IPS-20b (cell line): ENCODE data around the gene LRCH1.

Source experiments
- H3K27ac ChIP-seq: one replicate; pipeline ENCODE4 v1.5.1; 2013; ENCODE audit warnings: low read length
- H3K27me3 ChIP-seq: 2 replicates; pipeline ENCODE4 v1.6.1; 2013; ENCODE audit warnings: mild to moderate bottlenecking, low read length, inconsistent platforms; ENCODE audit not compliant: insufficient read depth
- H3K36me3 ChIP-seq: 2 replicates; pipeline ENCODE4 v1.6.1; 2013; ENCODE audit warnings: low read depth, mild to moderate bottlenecking, inconsistent platforms, low read length, moderate library complexity; ENCODE audit not compliant: insufficient read depth
- H3K4me1 ChIP-seq: 2 replicates; pipeline ENCODE4 v1.6.1; 2013; ENCODE audit warnings: mild to moderate bottlenecking, control low read depth, inconsistent platforms, low read length, moderate library complexity; ENCODE audit not compliant: insufficient read depth
- H3K4me3 ChIP-seq: 2 replicates; pipeline ENCODE4 v1.5.1; 2013; ENCODE audit warnings: mild to moderate bottlenecking, low read length, inconsistent platforms
- H3K9ac ChIP-seq: 2 replicates; pipeline ENCODE4 v1.6.1; 2013; ENCODE audit warnings: low read depth, mild to moderate bottlenecking, inconsistent platforms, low read length, moderate library complexity
- H3K9me3 ChIP-seq: 2 replicates; pipeline ENCODE4 v1.6.1; 2013; ENCODE audit warnings: mild to moderate bottlenecking, low read depth, low read length, inconsistent platforms; ENCODE audit not compliant: insufficient read depth

Gene LRCH1

DNA sequence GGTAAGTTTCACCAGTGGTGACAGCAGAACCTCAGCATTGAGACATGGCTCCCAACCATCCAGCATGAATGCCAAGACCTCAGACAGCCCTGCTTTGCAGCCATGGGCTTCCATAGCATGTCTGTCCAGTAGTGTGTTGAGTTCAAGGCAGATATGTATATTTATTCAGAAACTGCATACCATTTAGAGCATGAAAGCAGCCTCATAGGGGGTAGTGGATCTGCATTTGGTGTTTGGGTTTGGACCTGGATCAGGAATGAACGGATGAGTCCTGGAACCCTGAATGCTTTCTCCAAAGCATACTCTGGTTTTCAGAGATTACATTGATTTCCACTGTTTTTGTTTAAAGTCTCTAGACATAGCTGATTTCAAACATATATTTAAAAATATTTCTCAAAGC lies 129.7 kb downstream of the LRCH1 start:
- Histone ChIP-seq H3K36me3 (no peaks in the 10 kb centered on the region), H3K27ac (no peak overlapping the region), H3K4me1 (peaks cover 21% of the 10 kb centered on the region), H3K9me3 (no peaks in the 10 kb centered on the region), H3K4me3 (no peak overlapping the region), H3K27me3 (no peaks in the 10 kb centered on the region), H3K9ac (no peak overlapping the region)

DNA sequence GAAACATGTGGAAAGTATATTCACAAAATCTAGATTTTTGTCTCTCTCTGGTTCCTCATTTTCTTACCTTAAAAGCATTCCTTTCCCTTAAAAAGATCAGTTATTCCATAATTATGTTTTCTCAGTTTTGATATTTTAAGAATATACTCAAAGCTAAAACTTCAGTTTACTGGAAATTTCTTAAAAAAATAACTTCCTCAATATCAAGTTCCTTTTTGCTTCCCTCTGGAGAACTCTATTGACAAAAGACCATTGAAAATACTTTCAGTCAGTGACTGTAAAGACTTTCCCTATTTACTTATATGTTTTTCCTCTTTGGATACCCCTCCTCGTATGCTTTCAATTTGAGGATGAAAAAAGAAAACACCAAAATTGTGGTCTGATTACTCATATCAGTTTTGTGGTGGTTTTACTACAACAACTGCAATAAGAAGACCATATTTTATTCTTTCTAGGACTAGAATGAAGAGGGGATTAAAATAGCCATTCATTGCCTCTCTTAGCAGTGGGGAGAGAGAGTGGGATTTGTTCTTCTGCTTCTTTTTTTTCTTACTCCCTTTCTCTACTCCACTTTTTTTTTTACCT lies 130.8 kb downstream of the LRCH1 start:
- no peak overlapping the region for H3K27ac ChIP-seq
- no peaks in the 10 kb centered on the region for H3K36me3 ChIP-seq
- H3K9me3 ChIP-seq, result no peaks in the 10 kb centered on the region
- H3K4me3 ChIP-seq, result no peak overlapping the region
- no peaks in the 10 kb centered on the region for H3K27me3 ChIP-seq
- peaks cover 28% of the 10 kb centered on the region for H3K4me1 ChIP-seq
- no peak overlapping the region for H3K9ac ChIP-seq

DNA sequence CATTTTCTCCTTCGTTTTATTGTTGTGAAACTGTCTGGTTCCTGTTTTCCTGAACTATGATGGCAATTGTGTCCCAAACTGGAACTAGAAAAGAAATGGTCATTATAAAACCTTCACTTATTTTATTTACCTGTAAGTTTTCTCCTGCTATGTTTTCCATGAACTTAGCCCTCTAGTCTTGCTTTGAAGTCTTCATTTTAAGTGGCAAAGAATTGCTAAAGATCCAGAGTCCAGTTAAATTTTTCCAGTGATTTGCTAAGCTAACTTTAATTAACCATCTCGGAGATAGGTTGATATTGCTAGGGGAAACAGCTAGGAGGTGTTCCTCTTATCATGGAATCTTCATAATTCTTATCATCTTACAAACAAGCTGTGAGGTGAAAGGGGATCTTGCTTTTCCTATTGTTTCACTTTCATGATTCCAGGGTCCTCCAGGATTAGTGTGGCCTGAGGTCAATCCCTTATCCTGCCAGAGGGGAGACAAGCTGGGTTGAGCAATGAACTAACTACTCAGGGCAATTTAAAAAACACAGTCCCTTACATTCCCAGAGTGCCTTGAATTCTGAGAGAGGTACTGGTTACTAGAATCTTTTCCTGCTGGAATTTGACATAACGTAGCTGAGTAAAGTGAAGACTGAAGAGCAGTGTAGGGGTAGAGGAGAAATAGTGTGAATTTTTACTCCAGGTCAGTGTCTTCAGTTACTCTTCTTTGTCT lies 131.5 kb downstream of the LRCH1 start:
- Histone ChIP-seq H3K4me1 (peaks cover 33% of the 10 kb centered on the region), H3K27ac (no peak overlapping the region), H3K36me3 (no peaks in the 10 kb centered on the region), H3K9ac (no peak overlapping the region), H3K9me3 (no peaks in the 10 kb centered on the region), H3K27me3 (no peaks in the 10 kb centered on the region), H3K4me3 (no peak overlapping the region)

- Histone ChIP-seq H3K9me3 (no peaks in the 10 kb centered on the region), H3K27ac (no peak overlapping the region), H3K4me3 (no peak overlapping the region), H3K9ac (no peak overlapping the region), H3K27me3 (no peaks in the 10 kb centered on the region), H3K36me3 (no peaks in the 10 kb centered on the region), H3K4me1 (peaks cover 40% of the 10 kb centered on the region)
Observed at GRCh38 chr13:46685006-46685730, 132.2 kb downstream of the LRCH1 start.

DNA sequence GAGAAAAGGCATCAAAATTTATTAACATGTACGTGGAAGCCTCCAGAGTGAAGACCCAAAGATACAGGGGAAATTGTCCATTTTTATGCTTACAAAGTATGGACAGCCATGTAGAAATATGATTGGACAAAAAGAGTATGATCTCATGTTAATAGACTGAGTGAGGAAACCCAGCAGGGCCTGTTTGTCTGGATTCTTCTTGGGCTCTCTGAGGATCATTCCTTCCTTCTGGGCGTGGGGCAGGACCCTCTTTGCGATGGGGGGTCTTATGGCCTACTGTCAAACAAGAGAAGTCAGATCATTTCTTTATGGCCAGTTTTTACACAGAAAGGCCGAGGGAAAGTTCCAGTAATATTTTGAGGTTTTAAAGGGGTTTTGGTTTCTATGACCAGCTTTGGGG lies 133.2 kb downstream of the LRCH1 start:
- Histone ChIP-seq H3K36me3 (no peaks in the 10 kb centered on the region), H3K27me3 (no peaks in the 10 kb centered on the region), H3K9me3 (no peaks in the 10 kb centered on the region), H3K9ac (no peak overlapping the region), H3K4me1 (peaks cover 41% of the 10 kb centered on the region), H3K4me3 (no peak overlapping the region), H3K27ac (no peak overlapping the region)

GRCh38 chr13:46687810-46688209 lies 134.8 kb downstream of the LRCH1 start:
- Histone ChIP-seq H3K9me3 (no peaks in the 10 kb centered on the region), H3K36me3 (no peaks in the 10 kb centered on the region), H3K4me3 (no peak overlapping the region), H3K27ac (no peak overlapping the region), H3K27me3 (no peaks in the 10 kb centered on the region), H3K4me1 (peaks cover 41% of the 10 kb centered on the region), H3K9ac (0 out of 2 replicates have a peak overlapping the region, but pooled peaks have one; percentile 34)

GRCh38 chr13:46688306-46688705 lies 135.3 kb downstream of the LRCH1 start:
- Histone ChIP-seq H3K9me3 (no peaks in the 10 kb centered on the region), H3K27me3 (no peaks in the 10 kb centered on the region), H3K9ac (peak overlapping the region; percentile 34; the same call in 1 of the 2 replicates), H3K27ac (no peak overlapping the region), H3K4me1 (peaks cover 41% of the 10 kb centered on the region), H3K36me3 (no peaks in the 10 kb centered on the region), H3K4me3 (no peak overlapping the region)

DNA sequence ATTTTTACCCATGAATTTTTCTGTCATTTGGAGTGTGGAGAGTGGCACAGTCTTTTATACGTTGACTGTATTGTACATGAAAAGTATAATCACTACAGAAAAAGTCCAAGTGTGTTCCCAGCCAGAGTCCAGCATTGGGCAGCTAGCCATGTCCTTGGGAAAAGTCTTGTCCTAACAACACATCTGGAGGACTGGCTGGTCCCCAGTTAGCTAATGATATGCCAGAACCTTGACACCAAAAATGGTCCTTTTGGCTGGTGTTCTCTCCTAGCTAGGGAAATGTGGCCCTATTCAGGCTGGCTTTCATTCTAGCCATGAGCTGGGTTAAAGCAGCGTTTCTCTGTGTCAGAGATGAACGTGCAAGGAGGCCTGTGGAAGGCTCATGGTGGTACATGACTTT lies 145.0 kb downstream of the LRCH1 start:
- H3K36me3 ChIP-seq, result peaks cover 28% of the 10 kb centered on the region; the same call in 1 of the 2 replicates
- no peaks in the 10 kb centered on the region for H3K9me3 ChIP-seq
- no peaks in the 10 kb centered on the region for H3K27me3 ChIP-seq
- H3K9ac ChIP-seq, result no peak overlapping the region
- H3K4me1 ChIP-seq, result no peaks in the 10 kb centered on the region
- no peak overlapping the region for H3K27ac ChIP-seq
- no peak overlapping the region for H3K4me3 ChIP-seq

DNA sequence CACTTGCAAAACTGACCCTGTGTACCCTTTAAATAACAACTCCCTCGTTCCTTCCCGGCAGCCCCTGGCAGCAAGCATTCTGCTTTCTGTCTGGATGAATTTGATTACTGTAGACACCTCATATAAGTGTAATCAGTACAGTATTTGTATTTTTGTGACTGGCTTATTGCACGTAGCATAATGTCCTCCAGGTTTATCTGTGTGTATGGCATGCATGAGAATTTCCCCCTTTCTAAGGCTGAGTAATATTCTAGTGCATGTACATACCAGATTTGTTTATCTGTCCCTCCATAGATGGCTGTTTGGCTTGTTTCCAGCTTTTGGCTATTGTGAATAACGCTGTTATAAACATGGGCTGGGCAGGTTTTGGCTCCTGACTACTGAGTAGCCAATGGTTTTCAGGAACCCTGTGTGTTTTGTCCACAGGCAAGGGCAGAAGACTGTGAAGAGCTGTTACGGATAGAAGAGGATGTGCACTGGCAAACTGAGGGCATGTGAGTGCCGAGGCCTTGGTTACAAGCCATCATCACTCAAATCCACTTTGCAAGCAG lies 146.0 kb downstream of the LRCH1 start:
- H3K4me1 ChIP-seq, result no peaks in the 10 kb centered on the region
- H3K9me3 ChIP-seq, result no peaks in the 10 kb centered on the region
- no peak overlapping the region for H3K27ac ChIP-seq
- no peak overlapping the region for H3K9ac ChIP-seq
- peaks cover 28% of the 10 kb centered on the region; the same call in 1 of the 2 replicates for H3K36me3 ChIP-seq
- no peak overlapping the region for H3K4me3 ChIP-seq
- H3K27me3 ChIP-seq, result no peaks in the 10 kb centered on the region

- Histone ChIP-seq H3K9ac (no peak overlapping the region), H3K4me3 (no peak overlapping the region), H3K27me3 (no peaks in the 10 kb centered on the region), H3K27ac (no peak overlapping the region), H3K4me1 (peaks cover 4% of the 10 kb centered on the region; the same call in 1 of the 2 replicates), H3K9me3 (no peaks in the 10 kb centered on the region), H3K36me3 (peaks cover 5% of the 10 kb centered on the region; the same call in 1 of the 2 replicates)
Observed at GRCh38 chr13:46712524-46712923, 159.6 kb downstream of the LRCH1 start.

DNA sequence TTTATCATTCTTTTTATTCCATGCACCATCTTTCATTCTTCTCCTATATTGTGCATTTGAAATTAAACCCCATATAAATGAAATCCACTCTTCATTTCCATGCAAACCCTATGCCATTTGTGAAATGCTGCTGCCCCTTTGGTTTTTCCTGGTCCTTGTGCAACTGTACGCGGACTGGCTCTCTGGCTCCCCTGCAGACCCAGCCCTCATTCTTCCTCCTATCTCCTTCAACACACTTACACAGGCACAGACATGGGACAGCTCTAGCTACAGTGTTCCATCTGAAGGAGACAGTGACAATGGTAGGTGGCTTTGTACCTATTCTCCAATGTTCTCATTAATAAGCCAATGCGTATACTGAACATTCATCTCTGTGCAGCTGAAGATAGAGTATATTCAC lies 162.4 kb downstream of the LRCH1 start:
- Histone ChIP-seq H3K27ac (no peak overlapping the region), H3K27me3 (no peaks in the 10 kb centered on the region), H3K4me1 (peaks cover 4% of the 10 kb centered on the region; the same call in 1 of the 2 replicates), H3K9ac (no peak overlapping the region), H3K9me3 (no peaks in the 10 kb centered on the region), H3K4me3 (no peak overlapping the region), H3K36me3 (peaks cover 3% of the 10 kb centered on the region; the same call in 1 of the 2 replicates)
